Measurements from ENCODE around the gene COX10. TPM values are rescaled to one million over a fixed set of nuclear protein-coding genes. Genes with fewer than 3 reads are reported as not detected.

COX10 gene
- total RNA-seq, 1 donor from 2014 or later, result 24.5 TPM

DNA sequence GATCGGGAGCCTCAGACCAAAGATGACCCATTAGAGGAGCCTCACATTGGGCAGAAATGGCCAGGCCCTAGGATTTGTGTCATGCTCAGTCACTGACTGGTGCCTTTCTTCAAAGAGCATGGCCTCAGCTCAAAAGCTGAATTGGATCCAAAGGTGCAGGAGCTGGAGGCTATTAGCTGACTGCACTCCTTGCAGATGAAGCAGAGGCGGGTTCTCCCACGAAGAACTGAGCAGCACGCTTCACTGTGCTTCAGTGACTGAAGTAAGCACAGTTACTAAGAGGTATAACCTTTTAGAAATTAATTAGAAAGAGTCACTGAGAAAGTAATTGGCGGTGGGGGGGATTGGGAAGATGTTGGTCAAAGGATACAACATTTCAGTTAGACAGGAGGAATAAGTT lies 18.7 kb upstream of the COX10 start:
- DNase-seq (ENCODE audit: extremely low spot score, unreplicated experiment), result no peak
- Mint-ChIP-seq H3K27ac (no peak overlapping the region), H3K36me3 (peaks cover under 1% of the 10 kb centered on the region), H3K4me1 (ENCODE audit: unreplicated experiment) (peaks cover 11% of the 10 kb centered on the region), H3K4me3 (no peak overlapping the region), H3K27me3 (no peaks in the 10 kb centered on the region), H3K9me3 (peaks cover under 1% of the 10 kb centered on the region)
- TF ChIP-seq, protein P1, sequence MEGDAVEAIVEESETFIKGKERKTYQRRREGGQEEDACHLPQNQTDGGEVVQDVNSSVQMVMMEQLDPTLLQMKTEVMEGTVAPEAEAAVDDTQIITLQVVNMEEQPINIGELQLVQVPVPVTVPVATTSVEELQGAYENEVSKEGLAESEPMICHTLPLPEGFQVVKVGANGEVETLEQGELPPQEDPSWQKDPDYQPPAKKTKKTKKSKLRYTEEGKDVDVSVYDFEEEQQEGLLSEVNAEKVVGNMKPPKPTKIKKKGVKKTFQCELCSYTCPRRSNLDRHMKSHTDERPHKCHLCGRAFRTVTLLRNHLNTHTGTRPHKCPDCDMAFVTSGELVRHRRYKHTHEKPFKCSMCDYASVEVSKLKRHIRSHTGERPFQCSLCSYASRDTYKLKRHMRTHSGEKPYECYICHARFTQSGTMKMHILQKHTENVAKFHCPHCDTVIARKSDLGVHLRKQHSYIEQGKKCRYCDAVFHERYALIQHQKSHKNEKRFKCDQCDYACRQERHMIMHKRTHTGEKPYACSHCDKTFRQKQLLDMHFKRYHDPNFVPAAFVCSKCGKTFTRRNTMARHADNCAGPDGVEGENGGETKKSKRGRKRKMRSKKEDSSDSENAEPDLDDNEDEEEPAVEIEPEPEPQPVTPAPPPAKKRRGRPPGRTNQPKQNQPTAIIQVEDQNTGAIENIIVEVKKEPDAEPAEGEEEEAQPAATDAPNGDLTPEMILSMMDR (conservative IDR thresholded peaks at IDR 0.05), result no peak

DNA sequence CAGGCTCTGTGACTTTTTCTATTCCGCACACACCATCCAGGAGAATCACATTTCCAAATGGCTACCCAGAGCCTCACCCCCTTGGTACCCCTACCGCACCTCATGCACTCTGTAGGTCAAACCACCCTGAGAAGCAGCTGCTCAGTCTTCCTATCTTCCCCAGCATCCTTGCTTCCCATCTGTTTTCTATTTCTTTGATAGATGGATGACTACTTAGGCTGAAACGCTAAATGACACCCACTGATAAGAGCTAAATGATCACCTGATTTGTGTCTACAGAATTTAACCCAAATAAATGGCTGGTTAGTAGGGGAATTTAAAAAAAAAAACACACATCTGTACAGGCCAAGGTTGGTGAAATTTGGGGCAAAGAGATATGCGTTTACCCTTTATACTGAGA lies 17.6 kb upstream of the COX10 start:
- Mint-ChIP-seq H3K27me3 (no peaks in the 10 kb centered on the region), H3K4me3 (no peak overlapping the region), H3K9me3 (peaks cover 6% of the 10 kb centered on the region), H3K4me1 (ENCODE audit: unreplicated experiment) (peaks cover 11% of the 10 kb centered on the region), H3K36me3 (peaks cover 6% of the 10 kb centered on the region), H3K27ac (no peak overlapping the region)
- TF ChIP-seq, protein P1 (conservative IDR thresholded peaks at IDR 0.05), result no peak
- DNase-seq (ENCODE audit: extremely low spot score, unreplicated experiment), result no peak

DNA sequence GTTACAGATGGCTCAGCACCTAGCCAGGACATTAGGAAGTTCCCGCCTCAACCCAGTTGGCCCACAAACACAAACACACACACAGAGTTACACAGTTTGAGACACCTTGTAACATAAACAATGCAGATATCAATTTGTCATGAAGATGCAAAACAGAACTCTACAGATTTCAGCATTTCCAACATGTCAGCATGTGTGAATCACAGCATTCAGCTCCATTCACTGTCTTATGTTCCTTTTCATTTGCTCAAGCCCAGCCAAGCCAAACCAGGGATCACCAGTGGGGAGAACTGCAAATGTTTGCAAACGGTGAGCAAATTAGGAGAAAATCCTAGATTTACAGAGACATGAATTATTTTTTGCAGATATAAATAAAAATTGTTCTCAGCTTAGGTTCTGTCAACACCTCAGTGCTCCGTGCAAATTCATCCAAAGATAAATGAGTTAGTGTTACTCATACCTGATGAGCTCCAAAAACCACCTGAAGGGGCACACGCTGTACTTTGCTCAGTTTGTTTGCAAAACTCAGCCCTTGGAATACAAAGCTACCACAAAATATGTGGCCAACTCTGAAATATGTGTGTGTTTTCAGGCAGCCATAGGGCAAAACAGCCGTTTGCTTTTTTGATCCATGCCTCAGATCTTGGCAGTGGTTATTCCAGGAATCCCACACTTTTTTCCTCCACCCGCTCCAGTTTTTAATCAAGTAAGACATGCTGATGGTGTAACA lies 16.3 kb upstream of the COX10 start:
- Mint-ChIP-seq H3K36me3 (peaks cover 13% of the 10 kb centered on the region), H3K27ac (no peak overlapping the region)

DNA sequence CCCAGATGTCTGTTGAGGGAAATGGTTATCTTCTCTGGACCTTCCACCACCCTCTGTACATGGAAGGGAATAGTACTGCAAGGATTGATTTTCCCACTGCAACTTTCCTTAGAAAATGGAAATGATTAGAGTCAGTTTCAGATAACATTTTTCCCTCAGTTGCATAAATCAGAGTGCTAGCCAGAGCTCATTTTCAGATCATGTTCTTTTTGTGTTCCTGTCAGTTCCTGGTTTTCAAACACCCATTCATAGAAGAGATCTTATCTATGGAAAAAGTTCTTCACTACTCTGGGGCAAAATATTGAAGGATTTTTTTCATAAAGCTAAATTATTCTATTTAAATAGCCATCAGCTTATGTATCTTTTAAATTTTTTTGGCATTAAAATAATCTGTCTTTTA lies 11.7 kb upstream of the COX10 start:
- H3K4me1 Mint-ChIP-seq (ENCODE audit: unreplicated experiment), result peaks cover 4% of the 10 kb centered on the region
- DNase-seq (ENCODE audit: extremely low spot score, unreplicated experiment), result no peak
- no peak overlapping the region for H3K27ac Mint-ChIP-seq
- peaks cover 19% of the 10 kb centered on the region for H3K36me3 Mint-ChIP-seq
- H3K9me3 Mint-ChIP-seq, result peaks cover 6% of the 10 kb centered on the region
- TF ChIP-seq, protein P1 (conservative IDR thresholded peaks at IDR 0.05), result no peak
- H3K4me3 Mint-ChIP-seq, result no peak overlapping the region
- no peaks in the 10 kb centered on the region for H3K27me3 Mint-ChIP-seq

More for the DNA sequence above, 16.3 kb upstream of the COX10 start:
- DNase-seq (ENCODE audit: extremely low spot score, unreplicated experiment), result no peak
- Mint-ChIP-seq H3K27me3 (no peaks in the 10 kb centered on the region), H3K4me3 (no peak overlapping the region), H3K4me1 (ENCODE audit: unreplicated experiment) (peaks cover 11% of the 10 kb centered on the region), H3K9me3 (peaks cover 6% of the 10 kb centered on the region)
- TF ChIP-seq, protein P1 (conservative IDR thresholded peaks at IDR 0.05), result no peak

DNA sequence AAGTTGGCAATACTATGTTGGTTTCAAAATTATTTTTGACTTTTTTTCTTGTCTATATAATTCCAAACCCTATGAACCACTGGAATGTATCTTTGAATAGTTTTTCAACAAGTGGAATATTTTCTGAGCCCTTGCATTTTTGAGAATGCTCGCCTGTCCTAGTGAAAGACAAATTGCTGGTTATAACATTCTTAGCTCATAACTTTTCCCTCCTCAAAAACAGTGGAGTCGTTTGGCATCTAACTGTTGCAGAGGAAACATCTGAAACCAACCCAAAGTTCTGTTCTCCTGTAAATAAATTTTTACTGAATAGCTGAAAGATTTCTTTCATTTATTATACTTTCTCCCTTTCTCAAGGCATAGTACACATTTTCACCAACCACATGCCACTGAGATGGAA lies 11.3 kb upstream of the COX10 start:
- peaks cover 6% of the 10 kb centered on the region for H3K9me3 Mint-ChIP-seq
- no peak for DNase-seq (ENCODE audit: extremely low spot score, unreplicated experiment)
- H3K27ac Mint-ChIP-seq, result no peak overlapping the region

More for the DNA sequence above, 11.3 kb upstream of the COX10 start:
- Mint-ChIP-seq H3K36me3 (peaks cover 19% of the 10 kb centered on the region), H3K27me3 (no peaks in the 10 kb centered on the region), H3K4me3 (no peak overlapping the region), H3K4me1 (ENCODE audit: unreplicated experiment) (no peaks in the 10 kb centered on the region)
- TF ChIP-seq, protein P1 (conservative IDR thresholded peaks at IDR 0.05), result no peak

Data from type B pancreatic cell (in vitro differentiated cells).